ENCODE measurements around the gene NOS1AP. TPM values are rescaled to one million over a fixed set of nuclear protein-coding genes. Genes with fewer than 3 reads are reported as not detected.

NOS1AP gene
- polyA plus RNA-seq, 1 of the 3 experiments (the other 2 are of a cell fraction): 0.03 TPM

- no peak overlapping the region for H2AFZ ChIP-seq (ENCODE audit: low read depth)
- H3K4me2 ChIP-seq: no peak overlapping the region
- no peak overlapping the region for H3K27ac ChIP-seq (ENCODE audit: low read depth in 2 of 2, low read length in 1 of 2)
- H3K9me3 ChIP-seq: no peaks in the 10 kb centered on the region
- no peaks in the 10 kb centered on the region for H3F3A ChIP-seq (replicated peaks; ENCODE audit: insufficient read depth)
- no peak overlapping the region for H3K9ac ChIP-seq
- no peak for DNase-seq
- H4K20me1 ChIP-seq (ENCODE audit: insufficient read depth): no peaks in the 10 kb centered on the region
- WGBS (ENCODE audit: low lambda C conversion rate): 27% methylated on average over 4 of the region's 4 CpGs
- H3K79me2 ChIP-seq (ENCODE audit: insufficient read depth): no peaks in the 10 kb centered on the region
- peaks cover 4% of the 10 kb centered on the region; the same call in 1 of the 2 replicates for H3K27me3 ChIP-seq (ENCODE audit: insufficient read depth)
- no peak overlapping the region for H3K4me3 ChIP-seq (ENCODE audit: low read depth in 2 of 2, low read length in 1 of 2)
- H3K4me1 ChIP-seq (ENCODE audit: control insufficient read depth in 1 of 2, insufficient read depth in 2 of 2, low read depth in 1 of 2, low read length in 1 of 2): no peaks in the 10 kb centered on the region; a peak in 1 of 4 replicates
- 0 out of 2 replicates have a peak, but pooled peaks cover 2% of the 10 kb centered on the region for H3K9me2 ChIP-seq
- no peaks in the 10 kb centered on the region for H3K36me3 ChIP-seq (replicated peaks in 1 of 2; ENCODE audit: control insufficient read depth in 1 of 2, insufficient read depth in 2 of 2, low read length in 1 of 2)
- TF ChIP-seq YY1 (IDR thresholded peaks at IDR 0.05; ENCODE audit: low read depth): no peak
- no peak for TF ChIP-seq EP300 (IDR thresholded peaks at IDR 0.05; ENCODE audit: borderline replicate concordance in 1 of 2, low read depth in 1 of 2, low read length in 1 of 2)
- TF ChIP-seq GATA2 (CRISPR knock-in tag; IDR thresholded peaks at IDR 0.05): no peak
- no peak for TF ChIP-seq FOXJ3 (CRISPR knock-in tag; IDR thresholded peaks at IDR 0.05)
- no peak for TF ChIP-seq RFX5 (IDR thresholded peaks at IDR 0.05; ENCODE audit: low read length)
- TF ChIP-seq MXI1 (IDR thresholded peaks at IDR 0.05; ENCODE audit: low read depth, low read length): no peak
- ChIA-PET POLR2A (no interaction called here), CTCF (interaction anchor here (1.0 to 3.0 kb wide), 2 partner anchors 203 to 210 kb away, joined by 3 to 18 read pairs; no protein-coding TSS in a partner anchor)
Measured at GRCh38 chr1:162265983-162266382, 196.5 kb downstream of the NOS1AP start.

- H3K36me3 ChIP-seq (replicated peaks in 1 of 2; ENCODE audit: control insufficient read depth in 1 of 2, insufficient read depth in 2 of 2, low read length in 1 of 2): no peaks in the 10 kb centered on the region
- H2AFZ ChIP-seq (ENCODE audit: low read depth): no peak overlapping the region
- 42% methylated on average over 6 of the region's 6 CpGs for WGBS (ENCODE audit: low lambda C conversion rate)
- H3K4me3 ChIP-seq (ENCODE audit: low read depth in 2 of 2, low read length in 1 of 2): no peak overlapping the region
- no peaks in the 10 kb centered on the region; a peak in 1 of 4 replicates for H3K4me1 ChIP-seq (ENCODE audit: control insufficient read depth in 1 of 2, insufficient read depth in 2 of 2, low read depth in 1 of 2, low read length in 1 of 2)
- H3K79me2 ChIP-seq (ENCODE audit: insufficient read depth): no peaks in the 10 kb centered on the region
- ChIA-PET CTCF (interaction anchor here (1.6 to 4.2 kb wide), 2 partner anchors 205 to 214 kb away, joined by 4 to 14 read pairs; no protein-coding TSS in a partner anchor), POLR2A (no interaction called here)
- H3F3A ChIP-seq (replicated peaks; ENCODE audit: insufficient read depth): no peaks in the 10 kb centered on the region
- H3K9me3 ChIP-seq: no peaks in the 10 kb centered on the region
- H3K27me3 ChIP-seq (ENCODE audit: insufficient read depth): peaks cover 6% of the 10 kb centered on the region; the same call in 1 of the 2 replicates
- no peak for TF ChIP-seq PBX3 (IDR thresholded peaks at IDR 0.05)
- TF ChIP-seq EZH2phosphoT487 (IDR thresholded peaks at IDR 0.05; ENCODE audit: borderline replicate concordance, low read depth): no peak
- no peak for TF ChIP-seq IRF3 (IDR thresholded peaks at IDR 0.05; ENCODE audit: low read depth, low read length)
- no peak for TF ChIP-seq RXRA (IDR thresholded peaks at IDR 0.05; ENCODE audit: borderline replicate concordance, low read depth)
- no peak for TF ChIP-seq GABPA (IDR thresholded peaks at IDR 0.05; ENCODE audit: low read depth)
- TF ChIP-seq RAD21 (IDR thresholded peaks at IDR 0.05; ENCODE audit: low read length): no peak
- TF ChIP-seq JUND (IDR thresholded peaks at IDR 0.05): no peak
- no peak for TF ChIP-seq CHD2 (IDR thresholded peaks at IDR 0.05; ENCODE audit: low read length, partially characterized antibody)
- no peak for TF ChIP-seq FOXM1 (IDR thresholded peaks at IDR 0.05; ENCODE audit: low read depth)
- TF ChIP-seq TAF1 (IDR thresholded peaks at IDR 0.05; ENCODE audit: borderline replicate concordance, low read depth, low read length): no peak
- H3K9me2 ChIP-seq: no peaks in the 10 kb centered on the region
- H3K4me2 ChIP-seq: no peak overlapping the region
- no peak overlapping the region for H3K27ac ChIP-seq (ENCODE audit: low read depth in 2 of 2, low read length in 1 of 2)
- H4K20me1 ChIP-seq (ENCODE audit: insufficient read depth): no peaks in the 10 kb centered on the region
- DNase-seq: no peak
- H3K9ac ChIP-seq: no peak overlapping the region
Measured at GRCh38 chr1:162270016-162270770, 200.7 kb downstream of the NOS1AP start.

Data from SK-N-SH (cell line).